Endothelial cell of umbilical vein (primary cell): ENCODE data around the gene KIR3DL2.
"Not testable (repeated sequence)": the region's sequence is repeated elsewhere in the genome, so short reads cannot be mapped to it uniquely, and the experiment has no call there.

Experiments used
- EZH2 ChIP-seq: IDR thresholded peaks from 2 replicates; pipeline ENCODE4 v1.6.1; 2012; ENCODE audit warnings: borderline replicate concordance, low read depth, mild to moderate bottlenecking, moderate library complexity, low read length, inconsistent platforms; ENCODE audit not compliant: severe bottlenecking
- FOS ChIP-seq: IDR thresholded peaks from 2 replicates; pipeline ENCODE4 v1.6.1; 2011; ENCODE audit warnings: mild to moderate bottlenecking, low read length, moderate library complexity, borderline replicate concordance; ENCODE audit not compliant: insufficient read depth
- JUN ChIP-seq: IDR thresholded peaks from 2 replicates; pipeline ENCODE4 v1.6.1; 2011; ENCODE audit warnings: borderline replicate concordance, low read depth; ENCODE audit not compliant: insufficient read length, insufficient read depth
- POLR2A ChIP-seq: IDR thresholded peaks from 2 replicates; pipeline ENCODE4 v1.6.1; 2012; ENCODE audit warnings: low read depth, mild to moderate bottlenecking, control low read depth, low read length
- POLR2AphosphoS5 ChIP-seq: IDR thresholded peaks from 2 replicates; pipeline ENCODE4 v1.6.1; 2012; ENCODE audit warnings: low read depth, mild to moderate bottlenecking, control low read depth, low read length, moderate library complexity; ENCODE audit not compliant: insufficient read depth
- TF ChIP-seq, protein P1 (sequence below), 2 donors: IDR thresholded peaks; 1 replicate in 1 of 2; 2 replicates in 1 of 2; pipeline ENCODE4 v1.5.1; 2011; ENCODE audit warnings: low read length in 2 of 2, mild to moderate bottlenecking in 2 of 2, moderate library complexity in 2 of 2, control low read depth in 1 of 2, inconsistent platforms in 1 of 2, low read depth in 1 of 2; ENCODE audit not compliant: insufficient read depth in 1 of 2; ENCODE audit errors: extremely low read depth in 1 of 2
- TF ChIP-seq, protein P2 (sequence below): IDR thresholded peaks from 2 replicates; pipeline ENCODE4 v1.6.1; 2011; ENCODE audit not compliant: insufficient read depth, insufficient read length

DNA sequence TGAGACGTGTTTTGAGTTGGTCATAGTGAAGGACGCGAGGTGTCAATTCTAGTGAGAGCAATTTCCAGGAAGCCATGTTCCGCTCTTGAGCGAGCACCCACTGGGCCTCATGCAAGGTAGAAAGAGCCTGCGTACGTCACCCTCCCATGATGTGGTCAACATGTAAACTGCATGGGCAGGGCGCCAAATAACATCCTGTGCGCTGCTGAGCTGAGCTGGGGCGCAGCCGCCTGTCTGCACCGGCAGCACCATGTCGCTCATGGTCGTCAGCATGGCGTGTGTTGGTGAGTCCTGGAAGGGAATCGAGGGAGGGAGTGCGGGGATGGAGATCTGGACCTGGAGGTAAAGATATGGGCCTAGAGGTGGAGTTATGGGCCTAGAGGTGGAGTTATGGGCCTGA is 34.0 kb upstream of the KIR3DL2 start, which contains the start of gene KIR3DL1:
- TF ChIP-seq, protein P1, sequence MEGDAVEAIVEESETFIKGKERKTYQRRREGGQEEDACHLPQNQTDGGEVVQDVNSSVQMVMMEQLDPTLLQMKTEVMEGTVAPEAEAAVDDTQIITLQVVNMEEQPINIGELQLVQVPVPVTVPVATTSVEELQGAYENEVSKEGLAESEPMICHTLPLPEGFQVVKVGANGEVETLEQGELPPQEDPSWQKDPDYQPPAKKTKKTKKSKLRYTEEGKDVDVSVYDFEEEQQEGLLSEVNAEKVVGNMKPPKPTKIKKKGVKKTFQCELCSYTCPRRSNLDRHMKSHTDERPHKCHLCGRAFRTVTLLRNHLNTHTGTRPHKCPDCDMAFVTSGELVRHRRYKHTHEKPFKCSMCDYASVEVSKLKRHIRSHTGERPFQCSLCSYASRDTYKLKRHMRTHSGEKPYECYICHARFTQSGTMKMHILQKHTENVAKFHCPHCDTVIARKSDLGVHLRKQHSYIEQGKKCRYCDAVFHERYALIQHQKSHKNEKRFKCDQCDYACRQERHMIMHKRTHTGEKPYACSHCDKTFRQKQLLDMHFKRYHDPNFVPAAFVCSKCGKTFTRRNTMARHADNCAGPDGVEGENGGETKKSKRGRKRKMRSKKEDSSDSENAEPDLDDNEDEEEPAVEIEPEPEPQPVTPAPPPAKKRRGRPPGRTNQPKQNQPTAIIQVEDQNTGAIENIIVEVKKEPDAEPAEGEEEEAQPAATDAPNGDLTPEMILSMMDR (IDR thresholded peaks at IDR 0.05; ENCODE audit: extremely low read depth in 1 of 2, insufficient read depth in 1 of 2, low read depth in 1 of 2, low read length in 2 of 2) = not testable (repeated sequence)
- TF ChIP-seq JUN, POLR2A, FOS, EZH2, POLR2AphosphoS5: not testable (repeated sequence)
- TF ChIP-seq, protein P2, sequence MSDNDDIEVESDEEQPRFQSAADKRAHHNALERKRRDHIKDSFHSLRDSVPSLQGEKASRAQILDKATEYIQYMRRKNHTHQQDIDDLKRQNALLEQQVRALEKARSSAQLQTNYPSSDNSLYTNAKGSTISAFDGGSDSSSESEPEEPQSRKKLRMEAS = not testable (repeated sequence)
